CD4-positive, alpha-beta T cell treated with Interleukin-1 beta for 1 hour (primary cell): ENCODE results near the gene SLC4A1.

Experiments
- DNase-seq, 2 donors: peaks; one replicate each; pipeline ENCODE4 v3.0.0-alpha.2; 2020 to 2022

The SLC4A1 gene

GRCh38 chr17:44283344-44284023, 15.5 kb upstream of the SLC4A1 start:
- DNase-seq = no peak

- DNase-seq = no peak
These were observed 14.3 kb upstream of the SLC4A1 start for GRCh38 chr17:44282264-44282663.

GRCh38 chr17:44281570-44281969, 13.6 kb upstream of the SLC4A1 start:
- no peak for DNase-seq

GRCh38 chr17:44280392-44280937, 12.5 kb upstream of the SLC4A1 start:
- no peak for DNase-seq

- DNase-seq = peak; percentile 30 to 81
These were observed 11.9 kb upstream of the SLC4A1 start for GRCh38 chr17:44279666-44280391.

GRCh38 chr17:44279346-44279665, 11.4 kb upstream of the SLC4A1 start:
- DNase-seq = no peak

GRCh38 chr17:44277976-44278375, 10.0 kb upstream of the SLC4A1 start:
- DNase-seq = no peak

- DNase-seq = no peak
These were observed 5.7 kb upstream of the SLC4A1 start for GRCh38 chr17:44273607-44274006.

- no peak for DNase-seq
These were observed 5.0 kb upstream of the SLC4A1 start for GRCh38 chr17:44272954-44273353.

GRCh38 chr17:44272321-44272951, 4.5 kb upstream of the SLC4A1 start:
- DNase-seq = no peak

GRCh38 chr17:44269535-44270240, 1.8 kb upstream of the SLC4A1 start:
- no peak for DNase-seq

- DNase-seq = no peak
These were observed 987 bp upstream of the SLC4A1 start for GRCh38 chr17:44268709-44269534.

- DNase-seq = no peak
These were observed 825 bp downstream of the SLC4A1 start for GRCh38 chr17:44267165-44267455.

- no peak for DNase-seq
These were observed 1.4 kb downstream of the SLC4A1 start for GRCh38 chr17:44266402-44267164.

GRCh38 chr17:44263345-44263902, 4.5 kb downstream of the SLC4A1 start:
- DNase-seq = no peak

GRCh38 chr17:44262654-44263225, 5.2 kb downstream of the SLC4A1 start:
- DNase-seq = no peak

GRCh38 chr17:44260296-44260695, 7.6 kb downstream of the SLC4A1 start:
- DNase-seq = no peak

GRCh38 chr17:44258811-44259351, 9.1 kb downstream of the SLC4A1 start:
- no peak for DNase-seq

- no peak for DNase-seq
These were observed 9.8 kb downstream of the SLC4A1 start for GRCh38 chr17:44257815-44258760.

GRCh38 chr17:44256671-44257070, 11.3 kb downstream of the SLC4A1 start:
- no peak for DNase-seq
